Measurements from ENCODE around the gene CLASP1. TPM values are rescaled to one million over a fixed set of nuclear protein-coding genes. Genes with fewer than 3 reads are reported as not detected.

CLASP1 gene
- total RNA-seq, 1 experiment from 2014 or later: 49.2 TPM

GRCh38 chr2:121297217-121297830 lies 351.9 kb downstream of the CLASP1 start:
- no peaks in the 10 kb centered on the region; the same call in 1 of the 2 replicates for H3K27me3 ChIP-seq (ENCODE audit: control insufficient read depth, insufficient read depth, low read length)
- H3K4me3 ChIP-seq (ENCODE audit: low read depth in 2 of 2, low read length in 2 of 2): no peak overlapping the region
- ATAC-seq: peak; percentile 91
- no peaks in the 10 kb centered on the region for H3K4me1 ChIP-seq (ENCODE audit: control insufficient read depth, insufficient read depth, low read length)
- in situ Hi-C loops (cut with HindIII; ENCODE audit: low pct_unique_long_range_greater_than_20kb, low sequenced_read_pairs): no loop called here
- TF ChIP-seq, protein P1, sequence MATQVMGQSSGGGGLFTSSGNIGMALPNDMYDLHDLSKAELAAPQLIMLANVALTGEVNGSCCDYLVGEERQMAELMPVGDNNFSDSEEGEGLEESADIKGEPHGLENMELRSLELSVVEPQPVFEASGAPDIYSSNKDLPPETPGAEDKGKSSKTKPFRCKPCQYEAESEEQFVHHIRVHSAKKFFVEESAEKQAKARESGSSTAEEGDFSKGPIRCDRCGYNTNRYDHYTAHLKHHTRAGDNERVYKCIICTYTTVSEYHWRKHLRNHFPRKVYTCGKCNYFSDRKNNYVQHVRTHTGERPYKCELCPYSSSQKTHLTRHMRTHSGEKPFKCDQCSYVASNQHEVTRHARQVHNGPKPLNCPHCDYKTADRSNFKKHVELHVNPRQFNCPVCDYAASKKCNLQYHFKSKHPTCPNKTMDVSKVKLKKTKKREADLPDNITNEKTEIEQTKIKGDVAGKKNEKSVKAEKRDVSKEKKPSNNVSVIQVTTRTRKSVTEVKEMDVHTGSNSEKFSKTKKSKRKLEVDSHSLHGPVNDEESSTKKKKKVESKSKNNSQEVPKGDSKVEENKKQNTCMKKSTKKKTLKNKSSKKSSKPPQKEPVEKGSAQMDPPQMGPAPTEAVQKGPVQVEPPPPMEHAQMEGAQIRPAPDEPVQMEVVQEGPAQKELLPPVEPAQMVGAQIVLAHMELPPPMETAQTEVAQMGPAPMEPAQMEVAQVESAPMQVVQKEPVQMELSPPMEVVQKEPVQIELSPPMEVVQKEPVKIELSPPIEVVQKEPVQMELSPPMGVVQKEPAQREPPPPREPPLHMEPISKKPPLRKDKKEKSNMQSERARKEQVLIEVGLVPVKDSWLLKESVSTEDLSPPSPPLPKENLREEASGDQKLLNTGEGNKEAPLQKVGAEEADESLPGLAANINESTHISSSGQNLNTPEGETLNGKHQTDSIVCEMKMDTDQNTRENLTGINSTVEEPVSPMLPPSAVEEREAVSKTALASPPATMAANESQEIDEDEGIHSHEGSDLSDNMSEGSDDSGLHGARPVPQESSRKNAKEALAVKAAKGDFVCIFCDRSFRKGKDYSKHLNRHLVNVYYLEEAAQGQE (IDR thresholded peaks at IDR 0.05; ENCODE audit: insufficient read depth in 1 of 2, low read depth in 2 of 2, low read length in 1 of 2): no peak
- TF ChIP-seq POLR2AphosphoS5 (IDR thresholded peaks at IDR 0.05; ENCODE audit: low read depth, low read length): no peak
- TF ChIP-seq SIN3A (IDR thresholded peaks at IDR 0.05; ENCODE audit: borderline replicate concordance, insufficient read depth, low read depth, low read length): no peak
- TF ChIP-seq CTCF (IDR thresholded peaks at IDR 0.05): peak; percentile 89
- TF ChIP-seq TCF7L2 (IDR thresholded peaks at IDR 0.05; ENCODE audit: low read depth, low read length): peak; percentile 44; the same call in 1 of the 2 replicates
- intact Hi-C loops (cut with micrococcal nuclease; ENCODE audit: unreplicated experiment): no loop called here
- peak; percentile 13 for DNase-seq (ENCODE audit: low read depth, low spot score)
- no peak overlapping the region for H3K27ac ChIP-seq (ENCODE audit: low read length)
- no peaks in the 10 kb centered on the region for H3K36me3 ChIP-seq (ENCODE audit: control insufficient read depth, insufficient read depth, low read length)
- POLR2A ChIA-PET: no interaction called here
- no TSS peak for BruUV-seq (replicated peaks)
- CTCF ChIA-PET: interaction anchor here (0.6 kb wide), 1 partner anchor 38 kb away, joined by 5 read pairs; no protein-coding TSS in a partner anchor
- H3K9me3 ChIP-seq (ENCODE audit: control insufficient read depth, insufficient read depth, low read depth, low read length): no peaks in the 10 kb centered on the region

DNA sequence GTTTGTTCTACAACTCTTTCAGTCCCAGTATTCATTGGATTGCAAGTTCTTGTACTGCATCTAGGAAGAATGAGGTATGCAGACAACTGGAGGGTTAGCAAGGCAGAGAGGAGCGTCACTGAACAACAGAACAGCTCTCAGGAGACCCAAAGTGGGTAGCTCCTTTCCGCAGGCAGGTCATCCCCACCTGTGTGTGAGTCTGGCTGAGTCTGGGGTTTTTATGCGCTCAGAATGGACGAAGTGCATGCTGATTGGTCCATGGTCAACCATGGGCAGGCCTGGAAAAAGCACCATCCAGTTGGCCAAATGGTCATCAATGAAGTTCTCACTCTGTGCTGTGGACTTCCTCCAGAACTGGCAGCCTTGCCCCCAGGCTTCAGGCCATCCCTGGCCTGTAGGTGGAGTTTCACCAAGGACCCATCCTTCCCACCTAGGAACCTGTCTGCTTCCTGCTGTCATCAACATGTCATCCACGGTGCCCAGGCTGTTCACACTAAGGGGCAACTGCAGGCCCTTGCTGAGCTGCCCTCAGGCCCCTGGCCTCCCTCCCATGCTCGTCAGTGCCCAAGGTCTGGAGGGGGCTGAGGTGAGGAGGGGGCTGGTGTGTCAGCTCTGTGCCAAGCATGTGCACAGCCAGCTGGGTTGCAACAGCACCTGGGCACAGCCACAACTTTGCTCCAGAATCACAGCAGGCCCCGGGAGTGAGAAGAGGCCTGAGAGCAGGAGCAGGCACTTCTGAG lies 353.2 kb downstream of the CLASP1 start:
- intact Hi-C loops (cut with micrococcal nuclease; ENCODE audit: unreplicated experiment): no loop called here
- no peaks in the 10 kb centered on the region for H3K27me3 ChIP-seq (ENCODE audit: control insufficient read depth, insufficient read depth, low read length)
- ChIA-PET CTCF (no interaction called here), POLR2A (no interaction called here)
- in situ Hi-C loops (cut with HindIII; ENCODE audit: low pct_unique_long_range_greater_than_20kb, low sequenced_read_pairs): no loop called here
- no peak for ATAC-seq
- TF ChIP-seq POLR2AphosphoS5 (IDR thresholded peaks at IDR 0.05; ENCODE audit: low read depth, low read length) (no peak), SIN3A (IDR thresholded peaks at IDR 0.05; ENCODE audit: borderline replicate concordance, insufficient read depth, low read depth, low read length) (no peak)
- H3K27ac ChIP-seq (ENCODE audit: low read length): no peak overlapping the region
- H3K4me1 ChIP-seq (ENCODE audit: control insufficient read depth, insufficient read depth, low read length): no peaks in the 10 kb centered on the region
- DNase-seq (ENCODE audit: low read depth, low spot score): no peak
- H3K4me3 ChIP-seq (ENCODE audit: low read depth in 2 of 2, low read length in 2 of 2): no peak overlapping the region
- BruUV-seq (replicated peaks): no TSS peak
- H3K9me3 ChIP-seq (ENCODE audit: control insufficient read depth, insufficient read depth, low read depth, low read length): no peaks in the 10 kb centered on the region
- H3K36me3 ChIP-seq (ENCODE audit: control insufficient read depth, insufficient read depth, low read length): no peaks in the 10 kb centered on the region
